A673 (cell line): ENCODE data around the gene DACT1. TPM values are rescaled to one million over a fixed set of nuclear protein-coding genes. Genes with fewer than 3 reads are reported as not detected.

ENCODE experiments used
- BruUV-seq: library from RNA; stranded (reverse); fragments of 400-500 nt; replicated peaks from 2 replicates; lab custom pipeline; 2021; lab: Mats Ljungman, UMichigan
- CTCF ChIA-PET: fragments of 300-600 bp; sonication (Branson Sonifier 250); formaldehyde crosslinking; loops from one replicate; lab custom pipeline; 2022; ENCODE audit warnings: antibody characterized with exemption; lab: Charles Lee
- POLR2A ChIA-PET: fragments of 300-600 bp; sonication (Branson Sonifier 250); formaldehyde crosslinking; loops from one replicate; lab custom pipeline; 2022; ENCODE audit warnings: antibody characterized with exemption; ENCODE audit not compliant: low non-redundant PET; lab: Charles Lee
- DNase-seq: peaks from one replicate; pipeline ENCODE4 v3.0.0-alpha.2; 2015; ENCODE audit warnings: low spot score
- H3K27ac ChIP-seq: fragments of 200-600 bp; sonication (generic); 2 replicates; pipeline ENCODE4 v1.5.1; 2016; ENCODE audit warnings: mixed run types, low read depth, mild to moderate bottlenecking, mixed read lengths, antibody characterized with exemption, low read length; ENCODE audit not compliant: poor library complexity, severe bottlenecking
- H3K27me3 ChIP-seq: fragments of 200-600 bp; sonication (generic); replicated peaks from 2 replicates; pipeline ENCODE4 v1.6.1; 2017; ENCODE audit warnings: mixed run types, low read depth, mild to moderate bottlenecking, mixed read lengths, antibody characterized with exemption, low read length; ENCODE audit not compliant: insufficient read depth, poor library complexity
- H3K36me3 ChIP-seq: fragments of 200-600 bp; sonication (generic); 2 replicates; pipeline ENCODE4 v1.6.1; 2016; ENCODE audit warnings: mixed run types, mild to moderate bottlenecking, mixed read lengths, antibody characterized with exemption, low read length; ENCODE audit not compliant: insufficient read depth, poor library complexity, severe bottlenecking
- H3K4me1 ChIP-seq: fragments of 200-600 bp; sonication (generic); 2 replicates; pipeline ENCODE4 v1.6.1; 2017; ENCODE audit warnings: mixed run types, mild to moderate bottlenecking, mixed read lengths, antibody characterized with exemption, low read length; ENCODE audit not compliant: insufficient read depth, poor library complexity, severe bottlenecking
- H3K4me3 ChIP-seq: fragments of 200-600 bp; sonication (generic); 2 replicates; pipeline ENCODE4 v1.5.1; 2016; ENCODE audit warnings: low read depth, mixed run types, mild to moderate bottlenecking, mixed read lengths, low read length; ENCODE audit not compliant: poor library complexity, severe bottlenecking
- H3K9me3 ChIP-seq: fragments of 200-600 bp; sonication (generic); 2 replicates; pipeline ENCODE4 v1.6.1; 2016; ENCODE audit warnings: mixed run types, low read depth, mild to moderate bottlenecking, mixed read lengths, antibody characterized with exemption, low read length; ENCODE audit not compliant: poor library complexity, severe bottlenecking
- EZH2 ChIP-seq: fragments of 200-600 bp; sonication (generic); IDR thresholded peaks from 2 replicates; pipeline ENCODE4 v1.6.1; 2017; ENCODE audit warnings: borderline replicate concordance, low read depth, mild to moderate bottlenecking, mixed read lengths, antibody characterized with exemption, low read length; ENCODE audit not compliant: poor library complexity, severe bottlenecking
- intact Hi-C: fragments of 100-400 bp; cut with micrococcal nuclease; formaldehyde crosslinking; loops from one replicate; pipeline ENCODE4 v1.10.0; 2022; ENCODE audit not compliant: unreplicated experiment
- total RNA-seq: library from RNA; stranded (reverse); gene quantifications from 2 replicates; pipeline ENCODE4 v1.2.3, GENCODE V29; 2021
- TF ChIP-seq, protein P1 (sequence below): fragments of 300-800, 200-600 bp; sonication (generic); conservative IDR thresholded peaks from 2 replicates; pipeline ENCODE4 v1.5.1; 2017; ENCODE audit warnings: low read depth, mild to moderate bottlenecking, antibody characterized with exemption, low read length, moderate library complexity, mixed read lengths

Gene DACT1
- total RNA-seq, 1 experiment from 2014 or later, result 5.1 TPM

DNA sequence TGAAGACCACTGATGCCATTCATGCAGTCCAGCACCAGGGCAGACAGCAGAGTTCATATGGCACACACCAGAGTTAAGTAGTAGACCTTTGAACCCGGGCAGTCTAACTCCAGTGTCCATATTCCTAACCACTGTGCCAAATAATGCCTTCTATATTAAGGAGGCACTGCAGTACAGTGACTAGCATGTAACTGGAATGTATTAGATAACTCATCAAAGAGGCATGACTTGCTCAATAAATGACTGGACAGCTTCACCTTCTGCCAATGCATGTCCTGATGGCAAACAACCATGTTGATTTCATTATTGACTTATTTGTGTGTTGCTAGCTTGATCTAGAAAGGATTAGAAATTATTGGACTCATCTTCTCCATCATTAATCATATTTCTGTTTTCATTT, 40.2 kb downstream of the DACT1 start:
- BruUV-seq, result no TSS peak
- Histone ChIP-seq H3K27ac (no peak overlapping the region), H3K27me3 (peaks cover 8% of the 10 kb centered on the region), H3K4me3 (no peak overlapping the region), H3K9me3 (no peaks in the 10 kb centered on the region), H3K36me3 (no peaks in the 10 kb centered on the region), H3K4me1 (no peaks in the 10 kb centered on the region)
- no peak for TF ChIP-seq EZH2
- TF ChIP-seq, protein P1, sequence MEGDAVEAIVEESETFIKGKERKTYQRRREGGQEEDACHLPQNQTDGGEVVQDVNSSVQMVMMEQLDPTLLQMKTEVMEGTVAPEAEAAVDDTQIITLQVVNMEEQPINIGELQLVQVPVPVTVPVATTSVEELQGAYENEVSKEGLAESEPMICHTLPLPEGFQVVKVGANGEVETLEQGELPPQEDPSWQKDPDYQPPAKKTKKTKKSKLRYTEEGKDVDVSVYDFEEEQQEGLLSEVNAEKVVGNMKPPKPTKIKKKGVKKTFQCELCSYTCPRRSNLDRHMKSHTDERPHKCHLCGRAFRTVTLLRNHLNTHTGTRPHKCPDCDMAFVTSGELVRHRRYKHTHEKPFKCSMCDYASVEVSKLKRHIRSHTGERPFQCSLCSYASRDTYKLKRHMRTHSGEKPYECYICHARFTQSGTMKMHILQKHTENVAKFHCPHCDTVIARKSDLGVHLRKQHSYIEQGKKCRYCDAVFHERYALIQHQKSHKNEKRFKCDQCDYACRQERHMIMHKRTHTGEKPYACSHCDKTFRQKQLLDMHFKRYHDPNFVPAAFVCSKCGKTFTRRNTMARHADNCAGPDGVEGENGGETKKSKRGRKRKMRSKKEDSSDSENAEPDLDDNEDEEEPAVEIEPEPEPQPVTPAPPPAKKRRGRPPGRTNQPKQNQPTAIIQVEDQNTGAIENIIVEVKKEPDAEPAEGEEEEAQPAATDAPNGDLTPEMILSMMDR, result no peak
- CTCF ChIA-PET, result no interaction called here
- intact Hi-C loops, result no loop called here
- POLR2A ChIA-PET, result no interaction called here
- DNase-seq, result no peak

- CTCF ChIA-PET, result no interaction called here
- H3K4me3 ChIP-seq, result no peak overlapping the region
Observed at GRCh38 chr14:58680698-58681097, 42.9 kb downstream of the DACT1 start.

DNA sequence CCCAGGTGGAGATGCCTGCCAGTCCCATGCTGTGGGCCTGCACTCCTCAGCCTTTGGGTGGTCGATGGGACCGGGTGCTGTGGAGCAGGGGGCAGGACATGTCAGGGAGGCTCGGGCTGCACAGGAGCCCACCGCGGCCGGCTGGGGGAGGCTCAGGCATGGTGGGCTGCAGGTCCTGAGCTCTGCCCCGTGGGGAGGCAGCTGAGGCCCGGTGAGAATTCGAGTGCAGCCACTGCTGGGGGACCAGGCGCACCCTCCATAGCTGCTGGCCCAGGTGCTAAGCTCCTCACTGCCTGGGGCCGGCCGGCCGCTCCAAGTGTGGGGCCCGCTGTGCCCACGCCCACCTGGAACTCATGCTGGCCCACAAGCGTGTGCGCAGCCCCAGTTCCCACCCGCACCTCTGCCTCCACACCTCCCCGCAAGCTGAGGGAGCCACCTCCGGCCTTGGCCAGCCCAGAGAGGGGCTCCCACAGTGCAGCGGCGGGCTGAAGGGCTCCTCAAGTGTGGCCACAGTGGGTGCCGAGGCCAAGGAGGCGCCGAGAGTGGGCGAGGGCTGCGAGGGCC, 49.6 kb downstream of the DACT1 start:
- no peaks in the 10 kb centered on the region for H3K9me3 ChIP-seq
- no peaks in the 10 kb centered on the region for H3K36me3 ChIP-seq
- no TSS peak for BruUV-seq
- intact Hi-C loops, result no loop called here
- no peak for DNase-seq
- TF ChIP-seq EZH2, result no peak
- TF ChIP-seq, protein P1, result no peak
- no peaks in the 10 kb centered on the region for H3K27me3 ChIP-seq
- CTCF ChIA-PET, result no interaction called here
- H3K27ac ChIP-seq, result no peak overlapping the region
- no peaks in the 10 kb centered on the region for H3K4me1 ChIP-seq
- H3K4me3 ChIP-seq, result no peak overlapping the region
- POLR2A ChIA-PET, result no interaction called here

More at GRCh38 chr14:58680698-58681097, 42.9 kb downstream of the DACT1 start:
- Histone ChIP-seq H3K9me3 (no peaks in the 10 kb centered on the region), H3K27ac (no peak overlapping the region), H3K36me3 (no peaks in the 10 kb centered on the region), H3K4me1 (no peaks in the 10 kb centered on the region), H3K27me3 (peaks cover 8% of the 10 kb centered on the region)
- no peak for TF ChIP-seq EZH2
- TF ChIP-seq, protein P1, result no peak
- POLR2A ChIA-PET, result no interaction called here
- no peak for DNase-seq
- no TSS peak for BruUV-seq
- intact Hi-C loops, result no loop called here
